Measurements from ENCODE around the gene IL27RA.

IL27RA gene

DNA sequence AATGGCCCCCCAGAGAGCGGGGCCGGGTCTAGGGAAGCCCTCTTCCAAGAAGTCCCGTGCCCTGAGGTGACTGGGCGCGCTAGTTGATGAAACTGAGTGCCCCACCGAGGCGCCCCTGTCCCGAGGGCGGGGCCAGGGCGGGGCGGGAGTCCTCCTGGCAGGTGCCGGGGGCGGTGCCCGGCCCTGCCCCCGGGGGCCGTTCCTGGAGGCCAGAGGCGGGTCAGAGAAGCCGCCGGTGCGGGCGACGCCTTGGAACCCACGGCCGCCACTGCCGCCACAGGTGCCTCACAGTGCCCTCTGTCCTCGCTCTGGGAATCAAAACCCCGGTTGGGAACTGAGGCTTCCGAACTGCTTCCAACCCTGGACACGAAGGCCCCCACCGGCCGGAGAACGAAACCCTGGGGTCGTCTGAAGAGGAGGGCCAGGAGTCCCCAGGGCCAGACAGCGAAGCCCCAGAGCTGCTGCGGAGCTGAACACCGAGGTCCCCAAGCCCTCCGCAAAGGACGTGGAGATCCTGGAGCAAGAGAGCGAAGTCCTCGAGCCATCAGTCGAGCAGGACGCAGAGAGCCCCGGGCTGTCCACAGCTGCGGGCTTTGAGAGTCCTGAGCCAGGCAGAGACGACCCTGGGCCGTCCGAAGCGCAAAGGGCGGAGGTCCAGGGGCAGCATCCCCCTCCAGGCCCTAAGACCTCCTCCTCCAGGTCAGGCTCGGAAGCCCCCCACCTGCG, 41.1 kb downstream of the IL27RA start, which contains the start of gene MISP3:
Gene MISP3 (plus strand): TSS at position 252 of the 726 bp plus-strand sequence. CDS start 524 bp downstream, outside the sequence.
- CTCF ChIA-PET: interaction anchor here (0.5 to 2.7 kb wide), 18 partner anchors 8 to 238 kb away, joined by 3 to 22 read pairs (median 4); partner anchors contain the start of genes ASF1B and IL27RA
- POLR2A ChIA-PET (ENCODE audit: low non-redundant PET): no interaction called here

DNA sequence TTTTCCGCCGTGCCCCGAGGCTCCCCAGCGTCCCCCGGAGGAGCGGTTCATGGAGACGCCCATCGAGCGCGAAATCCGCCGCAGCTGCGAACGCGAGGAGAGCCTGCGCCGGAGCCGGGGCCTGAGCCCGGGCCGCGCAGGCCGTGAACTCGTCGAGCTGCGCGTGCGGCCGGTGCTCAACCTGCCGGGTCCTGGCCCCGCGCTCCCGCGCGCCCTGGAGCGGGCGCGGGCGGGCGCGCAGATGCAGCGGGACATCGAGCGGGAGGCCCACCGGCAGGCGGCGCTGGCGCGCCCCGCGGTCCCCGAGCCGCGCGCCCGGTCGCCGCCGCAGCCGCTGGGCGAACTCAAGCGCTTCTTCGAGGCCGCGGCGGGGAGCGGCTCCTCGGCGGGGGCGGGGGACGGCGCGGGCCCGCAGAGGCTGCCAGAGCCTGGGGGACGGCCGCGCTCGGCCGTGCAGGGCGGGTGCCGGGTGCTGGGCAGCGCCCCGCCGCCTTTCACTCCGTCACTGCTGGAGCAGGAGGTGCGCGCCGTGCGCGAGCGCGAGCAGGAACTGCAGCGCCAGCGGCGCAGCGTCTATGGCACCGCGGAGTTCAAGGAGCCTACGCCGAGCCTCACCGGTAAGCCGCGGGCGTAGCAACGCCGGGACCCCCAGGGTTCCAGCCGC, 41.8 kb downstream of the IL27RA start:
- peak; percentile 81 for DNase-seq (ENCODE audit: low spot score)
- TF ChIP-seq, protein P1, sequence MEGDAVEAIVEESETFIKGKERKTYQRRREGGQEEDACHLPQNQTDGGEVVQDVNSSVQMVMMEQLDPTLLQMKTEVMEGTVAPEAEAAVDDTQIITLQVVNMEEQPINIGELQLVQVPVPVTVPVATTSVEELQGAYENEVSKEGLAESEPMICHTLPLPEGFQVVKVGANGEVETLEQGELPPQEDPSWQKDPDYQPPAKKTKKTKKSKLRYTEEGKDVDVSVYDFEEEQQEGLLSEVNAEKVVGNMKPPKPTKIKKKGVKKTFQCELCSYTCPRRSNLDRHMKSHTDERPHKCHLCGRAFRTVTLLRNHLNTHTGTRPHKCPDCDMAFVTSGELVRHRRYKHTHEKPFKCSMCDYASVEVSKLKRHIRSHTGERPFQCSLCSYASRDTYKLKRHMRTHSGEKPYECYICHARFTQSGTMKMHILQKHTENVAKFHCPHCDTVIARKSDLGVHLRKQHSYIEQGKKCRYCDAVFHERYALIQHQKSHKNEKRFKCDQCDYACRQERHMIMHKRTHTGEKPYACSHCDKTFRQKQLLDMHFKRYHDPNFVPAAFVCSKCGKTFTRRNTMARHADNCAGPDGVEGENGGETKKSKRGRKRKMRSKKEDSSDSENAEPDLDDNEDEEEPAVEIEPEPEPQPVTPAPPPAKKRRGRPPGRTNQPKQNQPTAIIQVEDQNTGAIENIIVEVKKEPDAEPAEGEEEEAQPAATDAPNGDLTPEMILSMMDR (conservative IDR thresholded peaks at IDR 0.05; ENCODE audit: low read depth): peak; percentile 99
- peak overlapping the region; percentile 85 for H3K27ac ChIP-seq
- POLR2A ChIA-PET (ENCODE audit: low non-redundant PET): no interaction called here
- CTCF ChIA-PET: interaction anchor here (0.5 to 2.7 kb wide), 21 partner anchors 8 to 226 kb away, joined by 3 to 22 read pairs (median 4); partner anchors contain the start of gene ASF1B

More for the DNA sequence above, 41.1 kb downstream of the IL27RA start, which contains the start of gene MISP3:
- TF ChIP-seq, protein P1 (conservative IDR thresholded peaks at IDR 0.05; ENCODE audit: low read depth): no peak
- DNase-seq (ENCODE audit: low spot score): no peak
- H3K27ac ChIP-seq: peak within 1 kb of the TSS; percentile 85

DNA sequence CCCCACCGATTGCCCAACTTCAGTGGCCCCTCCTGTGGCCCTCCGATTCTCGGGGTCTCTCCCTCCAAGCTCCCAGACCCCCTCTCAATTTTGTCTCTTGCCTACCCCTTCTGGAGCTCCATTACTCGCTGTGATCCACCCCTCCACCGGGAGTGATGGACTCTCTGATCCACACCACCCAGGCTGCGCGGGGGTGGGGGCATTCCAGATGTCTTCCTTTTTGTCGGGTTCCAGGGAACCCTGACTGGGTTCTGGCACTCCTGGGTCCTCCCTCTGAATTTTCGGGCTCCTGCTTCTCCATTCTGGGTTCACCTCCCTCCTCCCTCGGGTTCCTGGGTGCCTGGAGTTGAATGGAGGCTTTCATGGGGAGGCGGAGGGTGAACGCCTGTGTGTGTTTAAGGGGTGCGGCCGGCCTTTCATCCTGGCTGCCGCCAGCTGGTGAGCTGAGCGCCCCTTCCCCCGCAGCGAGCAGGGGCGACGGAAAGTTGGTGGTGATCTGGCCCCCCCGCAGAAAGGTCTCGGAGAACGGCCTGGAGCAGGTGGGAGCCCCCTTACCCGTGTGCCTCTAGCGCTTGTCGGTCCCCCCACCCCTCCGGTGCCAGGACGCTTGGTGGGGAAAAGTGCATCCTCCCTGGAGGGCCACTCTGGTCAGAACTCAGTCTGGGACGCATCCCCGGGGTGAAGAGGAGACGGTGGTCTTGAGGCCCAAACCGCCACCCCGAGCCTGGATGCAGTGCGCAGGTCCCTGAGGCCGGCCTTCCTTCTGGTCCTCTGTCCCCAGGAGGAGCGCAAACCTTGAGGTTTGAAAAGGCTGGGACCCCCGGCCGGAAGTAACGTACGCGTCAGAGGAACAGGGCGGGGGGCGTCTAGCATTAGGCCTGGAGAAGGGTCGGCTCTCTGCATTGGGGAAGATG, 42.6 kb downstream of the IL27RA start:
- DNase-seq (ENCODE audit: low spot score): peak; percentile 62
- peak overlapping the region; percentile 85 for H3K27ac ChIP-seq
- TF ChIP-seq, protein P1 (conservative IDR thresholded peaks at IDR 0.05; ENCODE audit: low read depth): no peak
- POLR2A ChIA-PET (ENCODE audit: low non-redundant PET): no interaction called here
- CTCF ChIA-PET: interaction anchor here (0.5 to 2.7 kb wide), 13 partner anchors 9 to 212 kb away, joined by 3 to 22 read pairs (median 4); no protein-coding TSS in a partner anchor

DNA sequence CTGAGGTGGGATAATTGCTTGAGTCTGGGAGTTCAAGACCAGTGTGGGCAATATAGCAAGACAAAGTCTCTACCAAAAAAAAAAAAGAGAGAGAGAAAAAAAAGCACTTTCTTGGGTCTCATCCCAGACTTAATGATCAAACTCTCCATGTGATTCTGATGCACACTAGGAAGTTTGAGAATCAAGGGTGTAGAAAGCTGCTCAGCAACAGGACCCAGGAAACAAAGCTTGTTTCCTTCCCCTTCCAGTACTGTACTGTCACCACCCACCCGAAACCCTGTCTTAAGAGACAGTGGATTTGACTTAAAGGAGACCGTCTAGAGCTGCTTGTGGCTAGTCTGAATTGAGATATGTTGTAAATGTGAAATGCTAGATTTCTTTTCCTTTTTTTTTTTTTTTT, 46.8 kb downstream of the IL27RA start:
- TF ChIP-seq, protein P1 (conservative IDR thresholded peaks at IDR 0.05; ENCODE audit: low read depth): no peak
- POLR2A ChIA-PET (ENCODE audit: low non-redundant PET): no interaction called here
- no peak overlapping the region for H3K27ac ChIP-seq
- no peak for DNase-seq (ENCODE audit: low spot score)
- CTCF ChIA-PET: interaction anchor here (0.7 to 0.9 kb wide), 3 partner anchors 19 to 1170 kb away, joined by 3 to 5 read pairs (median 3); partner anchors contain the start of gene ASF1B

DNA sequence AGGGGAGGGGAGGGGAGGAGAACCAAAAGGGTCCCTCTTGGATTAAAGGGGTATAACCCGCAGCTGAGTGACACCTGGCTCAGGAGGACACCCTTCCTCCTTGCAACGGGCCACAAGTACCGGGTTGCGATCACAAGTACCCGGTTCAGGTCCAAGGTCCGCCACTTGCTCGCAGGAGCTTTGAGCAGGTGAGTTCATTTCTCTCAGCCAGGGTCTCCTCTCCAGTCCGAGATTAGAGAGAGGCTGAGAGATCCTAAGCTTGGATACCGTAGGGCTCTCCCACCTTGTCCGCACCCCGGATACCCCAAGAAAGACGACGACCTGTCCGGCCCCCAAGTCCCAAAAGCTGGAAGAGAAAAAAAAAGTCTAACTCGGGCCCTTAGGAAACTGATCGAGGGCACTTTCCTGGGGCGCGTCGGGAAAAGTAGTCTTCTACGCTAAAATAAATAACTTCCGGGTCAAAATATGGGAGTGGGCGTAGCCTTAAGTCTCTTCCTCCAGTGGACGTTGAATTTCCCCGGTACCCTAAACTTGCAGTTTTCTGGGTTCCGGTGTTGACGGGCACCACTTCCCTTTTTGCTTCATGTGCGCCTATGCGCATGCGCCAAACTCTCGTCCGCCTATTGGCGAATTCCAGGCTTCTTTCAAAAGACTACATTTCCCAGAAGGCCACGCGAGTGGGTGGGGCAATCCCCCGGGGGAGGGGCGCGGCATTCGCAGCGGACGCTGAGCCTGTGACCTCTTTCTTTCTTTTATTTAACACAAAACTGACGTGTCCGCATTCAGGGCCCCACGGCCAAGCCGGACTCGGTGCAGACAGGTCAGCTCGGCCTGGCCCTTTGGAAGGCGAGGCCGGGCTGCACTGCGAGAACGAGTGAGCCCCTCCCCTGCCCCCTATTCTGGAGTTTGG, 49.6 kb downstream of the IL27RA start:
- DNase-seq (ENCODE audit: low spot score): peak; percentile 98
- POLR2A ChIA-PET (ENCODE audit: low non-redundant PET): interaction anchor here (0.6 to 0.9 kb wide), 2 partner anchors 107 to 193 kb away, joined by 3 read pairs; no protein-coding TSS in a partner anchor
- H3K27ac ChIP-seq: peak overlapping the region; percentile 85

More for the DNA sequence above, 49.6 kb downstream of the IL27RA start:
- TF ChIP-seq, protein P1 (conservative IDR thresholded peaks at IDR 0.05; ENCODE audit: low read depth): no peak
- CTCF ChIA-PET: interaction anchor here (0.6 to 2.5 kb wide), 5 partner anchors 8 to 55 kb away, joined by 3 to 10 read pairs (median 3); partner anchors contain the start of genes ASF1B and MISP3

Data from RWPE1 (cell line).